Measurements from ENCODE around the gene GALNT18.

The GALNT18 gene

DNA sequence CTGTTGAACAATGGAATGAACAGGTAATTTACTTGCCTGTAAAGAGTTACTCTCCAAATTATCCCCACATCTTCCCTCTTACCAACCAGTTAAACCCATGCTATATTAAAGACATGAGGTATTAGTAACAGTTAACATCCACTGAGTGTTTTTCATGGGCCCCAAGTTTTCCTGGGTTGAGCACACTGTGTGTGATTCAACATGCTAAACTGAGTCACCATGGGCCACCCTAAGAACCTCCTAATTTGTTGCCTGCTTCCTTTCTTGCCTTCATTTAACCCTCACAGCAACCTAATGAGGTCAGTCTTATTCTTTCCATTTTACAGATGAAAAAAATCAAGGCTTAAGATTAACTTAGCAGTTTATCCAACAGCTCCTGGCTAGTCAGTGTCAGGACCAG is 51.0 kb downstream of the GALNT18 start:
- Histone ChIP-seq H3K4me1 (ENCODE audit: control insufficient read depth in 2 of 2, insufficient read depth in 1 of 2, low read depth in 1 of 2, low read length in 2 of 2) (peaks cover 0 to 2% of the 10 kb centered on the region in 2 donors), H3K27ac (replicated peaks; ENCODE audit: low read length) (no peak overlapping the region), H3K18ac (ENCODE audit: low read length) (no peak overlapping the region), H2BK120ac (ENCODE audit: low read depth, low read length) (no peak overlapping the region), H3K27me3 (ENCODE audit: control insufficient read depth in 3 of 3, insufficient read depth in 3 of 3, low read depth in 1 of 3, low read length in 3 of 3) (no peaks in the 10 kb centered on the region), H3K36me3 (replicated peaks in 1 of 2; ENCODE audit: control insufficient read depth in 2 of 2, insufficient read depth in 2 of 2, low read length in 2 of 2) (no peaks in the 10 kb centered on the region), H3K4ac (ENCODE audit: low read length) (no peak overlapping the region), H2AFZ (ENCODE audit: low read length) (no peak overlapping the region), H2BK15ac (ENCODE audit: low read length) (no peak overlapping the region), H3K79me1 (ENCODE audit: low read depth, low read length) (no peaks in the 10 kb centered on the region), H4K8ac (ENCODE audit: low read depth, low read length) (no peak overlapping the region), H3K4me3 (ENCODE audit: low read length in 2 of 2) (no peak overlapping the region), H4K91ac (ENCODE audit: low read depth, low read length, poor library complexity) (no peak overlapping the region), H3K4me2 (ENCODE audit: insufficient read depth, low read length, poor library complexity, severe bottlenecking) (no peak overlapping the region), H2AK5ac (ENCODE audit: low read depth, low read length) (no peak overlapping the region), H3K9ac (ENCODE audit: low read depth, low read length, poor library complexity) (no peak overlapping the region), H2BK5ac (ENCODE audit: low read length) (no peak overlapping the region), H3K23ac (ENCODE audit: low read depth, low read length, poor library complexity) (no peak overlapping the region), H2BK12ac (ENCODE audit: low read length) (no peak overlapping the region), H3K14ac (ENCODE audit: low read length) (no peak overlapping the region), H3K9me3 (replicated peaks in 1 of 2; ENCODE audit: control insufficient read depth in 2 of 2, insufficient read depth in 1 of 2, low read depth in 1 of 2, low read length in 2 of 2) (no peaks in the 10 kb centered on the region)
- no peak for DNase-seq (ENCODE audit: low spot score)

GRCh38 chr11:11569936-11570491 is 51.8 kb downstream of the GALNT18 start:
- Histone ChIP-seq H2BK120ac (ENCODE audit: low read depth, low read length) (no peak overlapping the region), H2AK5ac (ENCODE audit: low read depth, low read length) (no peak overlapping the region), H2BK12ac (ENCODE audit: low read length) (no peak overlapping the region), H3K4ac (ENCODE audit: low read length) (no peak overlapping the region), H3K27me3 (ENCODE audit: control insufficient read depth in 3 of 3, insufficient read depth in 3 of 3, low read depth in 1 of 3, low read length in 3 of 3) (no peaks in the 10 kb centered on the region), H3K27ac (replicated peaks; ENCODE audit: low read length) (no peak overlapping the region), H4K8ac (ENCODE audit: low read depth, low read length) (no peak overlapping the region), H3K9me3 (replicated peaks in 1 of 2; ENCODE audit: control insufficient read depth in 2 of 2, insufficient read depth in 1 of 2, low read depth in 1 of 2, low read length in 2 of 2) (no peaks in the 10 kb centered on the region), H2BK15ac (ENCODE audit: low read length) (no peak overlapping the region), H2BK5ac (ENCODE audit: low read length) (no peak overlapping the region), H2AFZ (ENCODE audit: low read length) (no peak overlapping the region), H3K4me1 (ENCODE audit: control insufficient read depth in 2 of 2, insufficient read depth in 1 of 2, low read depth in 1 of 2, low read length in 2 of 2) (peaks cover 0 to 2% of the 10 kb centered on the region in 2 donors), H3K23ac (ENCODE audit: low read depth, low read length, poor library complexity) (no peak overlapping the region), H3K9ac (ENCODE audit: low read depth, low read length, poor library complexity) (no peak overlapping the region), H3K79me1 (ENCODE audit: low read depth, low read length) (no peaks in the 10 kb centered on the region), H3K14ac (ENCODE audit: low read length) (no peak overlapping the region), H3K36me3 (replicated peaks in 1 of 2; ENCODE audit: control insufficient read depth in 2 of 2, insufficient read depth in 2 of 2, low read length in 2 of 2) (no peaks in the 10 kb centered on the region), H4K91ac (ENCODE audit: low read depth, low read length, poor library complexity) (no peak overlapping the region), H3K18ac (ENCODE audit: low read length) (no peak overlapping the region), H3K4me3 (ENCODE audit: low read length in 2 of 2) (no peak overlapping the region), H3K4me2 (ENCODE audit: insufficient read depth, low read length, poor library complexity, severe bottlenecking) (no peak overlapping the region)
- no CpG with 5 or more reads among the region's 14 CpGs for WGBS, 2 donors (ENCODE audit: extremely low coverage in 2 of 2, insufficient read length in 2 of 2, insufficient replicate concordance in 1 of 2)
- DNase-seq (ENCODE audit: low spot score) = no peak

- Histone ChIP-seq H3K36me3 (replicated peaks in 1 of 2; ENCODE audit: control insufficient read depth in 2 of 2, insufficient read depth in 2 of 2, low read length in 2 of 2) (no peaks in the 10 kb centered on the region), H4K91ac (ENCODE audit: low read depth, low read length, poor library complexity) (no peak overlapping the region), H3K9ac (ENCODE audit: low read depth, low read length, poor library complexity) (no peak overlapping the region), H2AK5ac (ENCODE audit: low read depth, low read length) (no peak overlapping the region), H3K79me1 (ENCODE audit: low read depth, low read length) (no peaks in the 10 kb centered on the region), H3K18ac (ENCODE audit: low read length) (no peak overlapping the region), H3K4me1 (ENCODE audit: control insufficient read depth in 2 of 2, insufficient read depth in 1 of 2, low read depth in 1 of 2, low read length in 2 of 2) (peaks cover 0 to 2% of the 10 kb centered on the region in 2 donors), H3K14ac (ENCODE audit: low read length) (no peak overlapping the region), H3K23ac (ENCODE audit: low read depth, low read length, poor library complexity) (no peak overlapping the region), H3K9me3 (replicated peaks in 1 of 2; ENCODE audit: control insufficient read depth in 2 of 2, insufficient read depth in 1 of 2, low read depth in 1 of 2, low read length in 2 of 2) (no peaks in the 10 kb centered on the region), H3K27ac (replicated peaks; ENCODE audit: low read length) (no peak overlapping the region), H2BK12ac (ENCODE audit: low read length) (no peak overlapping the region), H2BK15ac (ENCODE audit: low read length) (no peak overlapping the region), H2AFZ (ENCODE audit: low read length) (no peak overlapping the region), H4K8ac (ENCODE audit: low read depth, low read length) (no peak overlapping the region), H2BK120ac (ENCODE audit: low read depth, low read length) (no peak overlapping the region), H3K4me3 (ENCODE audit: low read length in 2 of 2) (no peak overlapping the region), H2BK5ac (ENCODE audit: low read length) (no peak overlapping the region), H3K4ac (ENCODE audit: low read length) (no peak overlapping the region), H3K4me2 (ENCODE audit: insufficient read depth, low read length, poor library complexity, severe bottlenecking) (no peak overlapping the region), H3K27me3 (ENCODE audit: control insufficient read depth in 3 of 3, insufficient read depth in 3 of 3, low read depth in 1 of 3, low read length in 3 of 3) (no peaks in the 10 kb centered on the region)
- no CpG with 5 or more reads among the region's 3 CpGs for WGBS, 2 donors (ENCODE audit: extremely low coverage in 2 of 2, insufficient read length in 2 of 2, insufficient replicate concordance in 1 of 2)
- no peak for DNase-seq (ENCODE audit: low spot score)
Measured at GRCh38 chr11:11568651-11569229, 53.1 kb downstream of the GALNT18 start.

DNA sequence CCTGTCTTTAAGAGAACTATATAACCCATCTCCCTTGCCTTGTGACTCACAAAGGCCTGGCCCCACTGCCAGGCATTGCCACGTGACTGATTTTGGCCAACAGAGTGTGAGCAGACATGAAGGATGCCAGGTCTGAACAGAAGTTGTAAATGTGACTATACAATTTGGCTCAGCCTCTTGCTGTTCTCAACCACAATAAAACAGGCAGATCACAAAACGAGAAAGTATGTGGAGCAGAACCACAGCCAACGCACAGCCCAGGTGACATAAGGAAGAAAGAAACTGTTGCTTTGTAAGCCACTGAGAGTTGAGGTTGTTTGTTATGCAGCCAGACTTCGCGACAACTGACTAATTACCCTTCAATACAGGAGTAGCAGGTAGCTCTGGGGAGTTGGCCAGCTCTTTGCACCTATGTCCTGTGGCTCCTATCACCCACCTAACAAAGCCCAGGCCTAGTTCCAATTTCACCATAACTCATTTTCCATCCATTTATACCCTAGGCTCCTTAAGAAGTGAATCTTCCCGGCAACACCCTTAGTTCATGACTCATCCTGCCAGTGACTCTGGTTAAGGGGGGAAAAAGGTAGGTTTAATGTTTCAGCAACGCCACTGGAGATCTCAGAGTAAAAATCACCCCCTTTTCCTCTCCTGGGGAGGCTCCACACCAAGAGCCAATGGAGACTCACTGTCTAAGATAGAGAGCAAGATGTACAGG is 53.7 kb downstream of the GALNT18 start:
- no peaks in the 10 kb centered on the region for H3K36me3 ChIP-seq (replicated peaks in 1 of 2; ENCODE audit: control insufficient read depth in 2 of 2, insufficient read depth in 2 of 2, low read length in 2 of 2)
- no peak overlapping the region for H3K18ac ChIP-seq (ENCODE audit: low read length)
- H3K4me3 ChIP-seq (ENCODE audit: low read length in 2 of 2) = no peak overlapping the region

More for the DNA sequence above, 53.7 kb downstream of the GALNT18 start:
- no peak overlapping the region for H3K27ac ChIP-seq (replicated peaks; ENCODE audit: low read length)
- H3K27me3 ChIP-seq (ENCODE audit: control insufficient read depth in 3 of 3, insufficient read depth in 3 of 3, low read depth in 1 of 3, low read length in 3 of 3) = no peaks in the 10 kb centered on the region
- no peak overlapping the region for H2BK120ac ChIP-seq (ENCODE audit: low read depth, low read length)
- no peak overlapping the region for H3K14ac ChIP-seq (ENCODE audit: low read length)
- H3K79me1 ChIP-seq (ENCODE audit: low read depth, low read length) = no peaks in the 10 kb centered on the region
- H2BK5ac ChIP-seq (ENCODE audit: low read length) = no peak overlapping the region
- H2AFZ ChIP-seq (ENCODE audit: low read length) = no peak overlapping the region
- H3K4me1 ChIP-seq (ENCODE audit: control insufficient read depth in 2 of 2, insufficient read depth in 1 of 2, low read depth in 1 of 2, low read length in 2 of 2) = peaks cover 0 to 2% of the 10 kb centered on the region in 2 donors
- H3K23ac ChIP-seq (ENCODE audit: low read depth, low read length, poor library complexity) = no peak overlapping the region
- H2BK12ac ChIP-seq (ENCODE audit: low read length) = no peak overlapping the region
- H2BK15ac ChIP-seq (ENCODE audit: low read length) = no peak overlapping the region
- no peak overlapping the region for H3K9ac ChIP-seq (ENCODE audit: low read depth, low read length, poor library complexity)
- no peak overlapping the region for H3K4ac ChIP-seq (ENCODE audit: low read length)
- H2AK5ac ChIP-seq (ENCODE audit: low read depth, low read length) = no peak overlapping the region
- no peak for DNase-seq (ENCODE audit: low spot score)
- no peaks in the 10 kb centered on the region for H3K9me3 ChIP-seq (replicated peaks in 1 of 2; ENCODE audit: control insufficient read depth in 2 of 2, insufficient read depth in 1 of 2, low read depth in 1 of 2, low read length in 2 of 2)
- H3K4me2 ChIP-seq (ENCODE audit: insufficient read depth, low read length, poor library complexity, severe bottlenecking) = no peak overlapping the region
- no CpG with 5 or more reads among the region's 7 CpGs for WGBS, 2 donors (ENCODE audit: extremely low coverage in 2 of 2, insufficient read length in 2 of 2, insufficient replicate concordance in 1 of 2)
- H4K8ac ChIP-seq (ENCODE audit: low read depth, low read length) = no peak overlapping the region
- no peak overlapping the region for H4K91ac ChIP-seq (ENCODE audit: low read depth, low read length, poor library complexity)

All from neuronal stem cell (in vitro differentiated cells).